OCI-LY3 (cell line): ENCODE results near the gene HIPK2.

Source experiments
- H2AFZ ChIP-seq: fragments of 200-600, 300-600 bp; shearing (Covaris generic); 2 replicates; pipeline ENCODE4 v1.6.0; 2014; ENCODE audit warnings: antibody characterized with exemption, low read depth, low read length
- H3K27ac ChIP-seq: fragments of 200-600, 300-600 bp; sonication (generic); 2 replicates; pipeline ENCODE4 v1.5.1; 2014; ENCODE audit warnings: mild to moderate bottlenecking, low read length, moderate library complexity, mixed read lengths
- H3K27me3 ChIP-seq: fragments of 200-600, 300-600 bp; sonication (generic); 2 replicates; pipeline ENCODE4 v1.6.1; 2014; ENCODE audit warnings: low read depth, low read length, mixed read lengths
- H3K36me3 ChIP-seq: fragments of 200-600, 300-600 bp; sonication (generic); replicated peaks from 2 replicates; pipeline ENCODE3; 2014; ENCODE audit warnings: low read depth, low read length, mixed read lengths
- H3K4me1 ChIP-seq: fragments of 300-600, 200-600 bp; sonication (generic); 2 replicates; pipeline ENCODE4 v1.6.1; 2014; ENCODE audit warnings: low read length, mixed read lengths
- H3K4me2 ChIP-seq: fragments of 200-600, 300-600 bp; sonication (generic); 2 replicates; pipeline ENCODE4 v1.6.1; 2014; ENCODE audit warnings: low read length, mixed read lengths
- H3K4me3 ChIP-seq: fragments of 300-600, 200-600 bp; sonication (generic); 2 replicates; pipeline ENCODE4 v1.5.1; 2014; ENCODE audit warnings: antibody characterized with exemption, mild to moderate bottlenecking, low read length, moderate library complexity
- H3K79me2 ChIP-seq: fragments of 300-600, 200-600 bp; shearing (Covaris generic); 2 replicates; pipeline ENCODE4 v1.6.1; 2014; ENCODE audit warnings: mild to moderate bottlenecking, low read length, mixed read lengths
- H3K9ac ChIP-seq: fragments of 300-600, 200-600 bp; shearing (Covaris generic); 2 replicates; pipeline ENCODE4 v1.6.0; 2014; ENCODE audit warnings: mild to moderate bottlenecking, low read length, moderate library complexity
- H3K9me3 ChIP-seq: fragments of 200-600, 300-600 bp; shearing (Covaris generic); 2 replicates; pipeline ENCODE4 v1.6.1; 2014; ENCODE audit warnings: low read length, mixed read lengths; ENCODE audit not compliant: insufficient read depth
- H4K20me1 ChIP-seq: fragments of 200-600, 300-600 bp; sonication (generic); 2 replicates; pipeline ENCODE4 v1.6.1; 2016; ENCODE audit warnings: low read length, mixed read lengths; ENCODE audit not compliant: insufficient read depth
- EZH2phosphoT487 ChIP-seq: fragments of 200-600 bp; shearing (Covaris generic); IDR thresholded peaks from 2 replicates; pipeline ENCODE4 v1.6.1; 2018; ENCODE audit warnings: antibody characterized with exemption, mixed run types, low read depth
- TF ChIP-seq, protein P1 (sequence below): fragments of 200-600, 300-600 bp; sonication (generic); IDR thresholded peaks from 2 replicates; pipeline ENCODE4 v1.5.1; 2014; ENCODE audit warnings: antibody characterized with exemption, low read length, low read depth

Gene HIPK2

GRCh38 chr7:139594911-139595476 is 182.8 kb downstream of the HIPK2 start:
- Histone ChIP-seq H3K36me3 (no peaks in the 10 kb centered on the region), H3K9ac (no peak overlapping the region), H3K9me3 (no peaks in the 10 kb centered on the region), H3K79me2 (no peaks in the 10 kb centered on the region), H3K27me3 (peaks cover 26% of the 10 kb centered on the region), H3K4me1 (peaks cover 1% of the 10 kb centered on the region; the same call in 1 of the 2 replicates), H3K4me2 (no peak overlapping the region), H3K27ac (no peak overlapping the region), H3K4me3 (no peak overlapping the region), H2AFZ (no peak overlapping the region), H4K20me1 (no peaks in the 10 kb centered on the region)
- TF ChIP-seq, protein P1, sequence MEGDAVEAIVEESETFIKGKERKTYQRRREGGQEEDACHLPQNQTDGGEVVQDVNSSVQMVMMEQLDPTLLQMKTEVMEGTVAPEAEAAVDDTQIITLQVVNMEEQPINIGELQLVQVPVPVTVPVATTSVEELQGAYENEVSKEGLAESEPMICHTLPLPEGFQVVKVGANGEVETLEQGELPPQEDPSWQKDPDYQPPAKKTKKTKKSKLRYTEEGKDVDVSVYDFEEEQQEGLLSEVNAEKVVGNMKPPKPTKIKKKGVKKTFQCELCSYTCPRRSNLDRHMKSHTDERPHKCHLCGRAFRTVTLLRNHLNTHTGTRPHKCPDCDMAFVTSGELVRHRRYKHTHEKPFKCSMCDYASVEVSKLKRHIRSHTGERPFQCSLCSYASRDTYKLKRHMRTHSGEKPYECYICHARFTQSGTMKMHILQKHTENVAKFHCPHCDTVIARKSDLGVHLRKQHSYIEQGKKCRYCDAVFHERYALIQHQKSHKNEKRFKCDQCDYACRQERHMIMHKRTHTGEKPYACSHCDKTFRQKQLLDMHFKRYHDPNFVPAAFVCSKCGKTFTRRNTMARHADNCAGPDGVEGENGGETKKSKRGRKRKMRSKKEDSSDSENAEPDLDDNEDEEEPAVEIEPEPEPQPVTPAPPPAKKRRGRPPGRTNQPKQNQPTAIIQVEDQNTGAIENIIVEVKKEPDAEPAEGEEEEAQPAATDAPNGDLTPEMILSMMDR: no peak
- TF ChIP-seq EZH2phosphoT487: no peak

DNA sequence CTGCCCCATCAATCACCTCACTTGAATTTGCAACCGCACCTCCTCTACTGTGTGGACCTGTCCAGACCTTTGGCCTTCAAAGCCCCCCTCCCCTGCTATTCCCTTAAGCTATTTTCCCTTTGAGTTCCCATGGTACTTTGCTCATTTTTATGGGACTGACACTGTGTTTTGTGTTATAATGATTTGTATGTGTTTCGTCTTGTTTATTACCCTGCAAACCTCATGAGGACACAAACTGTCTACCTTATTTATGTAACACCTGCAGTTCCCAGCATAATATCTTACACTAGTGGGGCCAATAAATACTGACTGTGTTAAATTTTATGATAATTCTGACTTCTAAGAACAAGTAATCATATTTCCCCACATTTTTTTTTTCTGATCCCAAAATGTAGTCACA is 183.7 kb downstream of the HIPK2 start:
- no peak overlapping the region for H3K27ac ChIP-seq
- H3K4me3 ChIP-seq: no peak overlapping the region
- no peak overlapping the region for H3K4me2 ChIP-seq
- no peak overlapping the region for H3K9ac ChIP-seq
- no peaks in the 10 kb centered on the region for H3K9me3 ChIP-seq
- TF ChIP-seq, protein P1: no peak
- TF ChIP-seq EZH2phosphoT487: no peak
- H4K20me1 ChIP-seq: no peaks in the 10 kb centered on the region
- peaks cover 5% of the 10 kb centered on the region; the same call in 1 of the 2 replicates for H3K4me1 ChIP-seq
- no peaks in the 10 kb centered on the region for H3K79me2 ChIP-seq
- H2AFZ ChIP-seq: no peak overlapping the region
- H3K27me3 ChIP-seq: peaks cover 35% of the 10 kb centered on the region
- H3K36me3 ChIP-seq: no peaks in the 10 kb centered on the region

GRCh38 chr7:139592801-139593461 is 184.9 kb downstream of the HIPK2 start:
- Histone ChIP-seq H3K4me3 (no peak overlapping the region), H4K20me1 (no peaks in the 10 kb centered on the region), H3K4me2 (no peak overlapping the region), H3K4me1 (peaks cover 5% of the 10 kb centered on the region; the same call in 1 of the 2 replicates), H2AFZ (no peak overlapping the region), H3K9me3 (no peaks in the 10 kb centered on the region), H3K36me3 (no peaks in the 10 kb centered on the region), H3K79me2 (no peaks in the 10 kb centered on the region), H3K9ac (no peak overlapping the region), H3K27me3 (peaks cover 39% of the 10 kb centered on the region), H3K27ac (no peak overlapping the region)
- no peak for TF ChIP-seq EZH2phosphoT487
- TF ChIP-seq, protein P1: no peak

- Histone ChIP-seq H3K4me3 (no peak overlapping the region), H3K9me3 (no peaks in the 10 kb centered on the region), H3K27ac (no peak overlapping the region), H3K27me3 (peaks cover 39% of the 10 kb centered on the region), H3K79me2 (no peaks in the 10 kb centered on the region), H4K20me1 (no peaks in the 10 kb centered on the region), H3K9ac (no peak overlapping the region), H3K4me2 (no peak overlapping the region), H3K4me1 (peaks cover 5% of the 10 kb centered on the region; the same call in 1 of the 2 replicates), H2AFZ (no peak overlapping the region), H3K36me3 (no peaks in the 10 kb centered on the region)
- no peak for TF ChIP-seq EZH2phosphoT487
- TF ChIP-seq, protein P1: no peak
Observed at GRCh38 chr7:139591550-139592195, 186.1 kb downstream of the HIPK2 start.
